ENCODE measurements around the gene TRAF2.
A peak's percentile ranks its signal among the peaks of the same experiment; 100 is the strongest.

The TRAF2 gene

DNA sequence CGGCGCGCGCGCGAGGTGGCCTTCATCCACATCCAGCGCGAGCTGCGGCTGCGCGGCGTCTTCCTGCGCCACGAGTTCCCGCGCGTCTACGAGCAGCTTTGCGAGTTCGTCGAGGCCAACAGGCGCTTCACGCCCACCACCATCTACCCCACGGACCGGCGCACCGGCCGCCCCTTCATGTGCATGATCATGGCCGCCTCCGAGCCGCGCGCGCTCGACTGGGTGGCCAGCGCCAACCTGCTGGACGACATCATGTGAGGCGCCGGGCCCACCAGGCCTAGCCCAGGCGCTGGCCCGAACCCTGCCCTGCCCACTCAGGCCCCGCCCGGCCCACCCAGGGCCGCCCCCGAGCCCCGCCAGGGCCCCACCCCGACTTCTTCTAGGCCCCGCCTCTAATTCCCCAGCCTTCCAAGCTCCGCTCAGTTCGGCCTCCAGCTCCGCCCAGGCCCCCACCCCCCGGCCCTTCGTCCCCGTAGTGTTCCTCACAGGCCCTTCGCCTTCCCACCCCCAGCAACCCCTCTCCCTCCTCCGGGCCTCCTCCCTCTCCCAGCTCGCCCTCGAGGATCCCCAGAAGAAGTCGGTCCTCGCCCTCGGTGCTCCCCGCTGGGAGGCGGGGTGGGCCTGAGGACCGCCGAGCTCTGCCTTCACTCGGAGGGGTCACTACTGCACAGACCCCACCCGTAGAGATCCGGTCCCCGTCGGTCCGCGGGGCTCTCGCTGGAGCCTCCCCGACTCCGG is 39.1 kb upstream of the TRAF2 start:
- DNase-seq: peak; percentile 66

- peak; percentile 87 for DNase-seq
Measured at GRCh38 chr9:136847826-136848392, 38.4 kb upstream of the TRAF2 start.

DNA sequence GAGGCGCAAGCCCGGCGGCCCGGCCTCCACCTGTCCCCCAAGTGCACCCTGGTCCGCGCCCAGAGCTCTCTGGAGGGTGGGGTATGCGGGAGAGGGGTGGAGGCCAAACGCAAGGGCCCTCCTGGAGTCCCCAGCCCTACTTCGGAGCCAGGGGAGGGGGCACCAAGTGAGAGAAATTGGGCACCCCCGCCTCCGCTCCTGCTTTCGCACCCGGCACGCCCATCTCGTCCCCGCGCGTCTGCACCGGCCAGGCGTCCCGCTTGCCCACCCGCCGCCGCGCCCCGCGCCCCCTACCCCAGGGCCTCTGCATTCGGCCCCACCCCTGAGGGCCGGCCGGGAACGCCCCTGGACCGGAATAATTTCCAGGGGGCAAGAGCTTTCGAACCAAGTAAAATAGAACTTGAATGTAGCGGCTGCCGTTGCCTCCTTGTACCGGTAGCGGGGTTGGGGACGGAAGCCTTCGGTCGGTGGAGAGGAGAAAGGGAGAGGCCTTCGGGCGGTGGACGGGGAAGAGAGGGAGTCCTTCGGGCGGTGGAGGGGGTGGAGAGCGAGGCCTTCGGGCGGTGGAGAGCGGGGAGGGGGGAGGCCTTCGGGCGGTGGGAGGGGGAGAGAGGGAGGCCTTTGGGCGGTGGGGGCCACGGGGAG is 37.8 kb upstream of the TRAF2 start:
- no peak for DNase-seq

GRCh38 chr9:136849038-136849959 is 37.0 kb upstream of the TRAF2 start, which contains the start of gene PHPT1:
Gene PHPT1, plus strand, starts transcription at chr9:136849409. Its CDS starts 22 bp downstream, at chr9:136849431.
- DNase-seq: peak; percentile 99

DNA sequence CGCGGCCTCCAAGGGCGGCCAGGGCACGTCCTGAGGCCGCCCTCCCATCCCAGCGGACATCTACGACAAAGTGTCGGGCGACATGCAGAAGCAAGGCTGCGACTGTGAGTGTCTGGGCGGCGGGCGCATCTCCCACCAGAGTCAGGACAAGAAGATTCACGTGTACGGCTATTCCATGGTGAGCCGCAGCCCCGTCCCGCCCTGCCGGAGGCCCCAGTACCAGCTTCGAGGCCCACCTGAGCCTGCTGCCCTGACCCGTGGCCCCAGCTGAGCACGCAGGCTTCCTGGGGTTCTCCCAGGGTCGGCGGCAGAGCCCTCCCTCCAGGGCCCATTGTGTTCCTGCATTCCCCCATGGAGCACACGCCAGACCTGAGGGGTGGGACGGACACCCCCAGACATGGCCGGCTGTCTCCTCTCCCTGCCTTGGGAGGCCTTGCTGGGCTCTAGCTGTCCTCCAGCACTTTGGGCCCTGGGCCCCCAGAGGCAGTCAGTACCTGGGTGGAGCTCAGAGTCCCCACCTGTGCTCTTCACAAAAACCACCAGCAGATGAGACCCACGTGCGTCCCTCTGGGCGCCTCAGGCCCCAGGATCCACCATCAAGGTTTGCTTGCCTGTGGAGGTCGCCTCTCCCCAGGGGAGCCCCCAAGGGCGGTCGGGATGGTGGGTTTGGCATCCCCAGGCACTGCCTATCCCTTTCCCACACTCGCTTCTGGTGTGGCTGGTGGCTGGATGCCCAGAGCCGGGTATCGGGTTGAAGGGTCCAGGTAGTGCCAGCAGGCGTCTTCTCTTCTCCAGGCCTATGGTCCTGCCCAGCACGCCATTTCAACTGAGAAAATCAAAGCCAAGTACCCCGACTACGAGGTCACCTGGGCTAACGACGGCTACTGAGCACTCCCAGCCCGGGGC is 36.1 kb upstream of the TRAF2 start:
- DNase-seq: no peak

- DNase-seq: no peak
Measured at GRCh38 chr9:136850866-136851775, 35.2 kb upstream of the TRAF2 start.

- no peak for DNase-seq
Measured at GRCh38 chr9:136851941-136852663, 34.2 kb upstream of the TRAF2 start, which contains the start of gene MAMDC4. Gene MAMDC4, plus strand, starts transcription at chr9:136852346. Its CDS starts 71 bp downstream, at chr9:136852417.

GRCh38 chr9:136852664-136853595 is 33.4 kb upstream of the TRAF2 start:
- no peak for DNase-seq

DNA sequence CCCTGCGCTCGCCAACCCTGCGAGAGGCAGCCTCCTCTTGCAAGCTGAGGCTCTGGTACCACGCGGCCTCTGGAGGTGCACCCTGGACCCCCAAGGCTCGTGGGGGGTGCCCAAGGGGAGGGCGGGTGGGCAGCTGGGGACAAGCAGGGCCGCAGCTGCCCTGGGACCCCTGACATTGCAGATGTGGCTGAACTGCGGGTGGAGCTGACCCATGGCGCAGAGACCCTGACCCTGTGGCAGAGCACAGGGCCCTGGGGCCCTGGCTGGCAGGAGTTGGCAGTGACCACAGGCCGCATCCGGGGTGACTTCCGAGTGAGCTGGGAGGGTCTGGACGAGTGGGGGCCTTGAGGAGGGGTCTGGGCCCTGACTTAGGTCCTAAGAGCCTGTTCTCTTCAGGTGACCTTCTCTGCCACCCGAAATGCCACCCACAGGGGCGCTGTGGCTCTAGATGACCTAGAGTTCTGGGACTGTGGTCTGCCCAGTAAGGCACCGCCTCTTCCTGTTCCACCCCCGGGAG is 32.7 kb upstream of the TRAF2 start:
- DNase-seq: no peak

- DNase-seq: no peak
Measured at GRCh38 chr9:136854113-136854841, 32.0 kb upstream of the TRAF2 start.

DNA sequence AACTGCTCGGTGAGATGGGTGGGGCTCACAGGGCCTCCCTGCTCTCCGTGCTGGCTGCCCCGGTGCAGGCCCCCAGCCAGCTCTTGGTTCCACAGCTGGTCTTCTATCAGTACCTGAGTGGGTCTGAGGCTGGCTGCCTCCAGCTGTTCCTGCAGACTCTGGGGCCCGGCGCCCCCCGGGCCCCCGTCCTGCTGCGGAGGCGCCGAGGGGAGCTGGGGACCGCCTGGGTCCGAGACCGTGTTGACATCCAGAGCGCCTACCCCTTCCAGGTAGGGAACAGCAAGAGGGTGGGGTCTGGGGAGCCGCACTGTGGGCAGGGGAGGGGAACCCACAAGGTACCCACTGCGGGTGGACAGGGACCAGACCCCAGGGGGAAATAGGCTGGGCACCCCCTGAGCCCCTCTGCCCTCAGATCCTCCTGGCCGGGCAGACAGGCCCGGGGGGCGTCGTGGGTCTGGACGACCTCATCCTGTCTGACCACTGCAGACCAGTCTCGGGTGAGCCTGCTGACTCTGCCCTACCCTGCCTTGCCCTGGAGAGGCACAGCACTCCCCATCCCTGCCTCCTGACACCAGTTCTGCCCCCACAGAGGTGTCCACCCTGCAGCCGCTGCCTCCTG is 31.4 kb upstream of the TRAF2 start:
- no peak for DNase-seq

DNA sequence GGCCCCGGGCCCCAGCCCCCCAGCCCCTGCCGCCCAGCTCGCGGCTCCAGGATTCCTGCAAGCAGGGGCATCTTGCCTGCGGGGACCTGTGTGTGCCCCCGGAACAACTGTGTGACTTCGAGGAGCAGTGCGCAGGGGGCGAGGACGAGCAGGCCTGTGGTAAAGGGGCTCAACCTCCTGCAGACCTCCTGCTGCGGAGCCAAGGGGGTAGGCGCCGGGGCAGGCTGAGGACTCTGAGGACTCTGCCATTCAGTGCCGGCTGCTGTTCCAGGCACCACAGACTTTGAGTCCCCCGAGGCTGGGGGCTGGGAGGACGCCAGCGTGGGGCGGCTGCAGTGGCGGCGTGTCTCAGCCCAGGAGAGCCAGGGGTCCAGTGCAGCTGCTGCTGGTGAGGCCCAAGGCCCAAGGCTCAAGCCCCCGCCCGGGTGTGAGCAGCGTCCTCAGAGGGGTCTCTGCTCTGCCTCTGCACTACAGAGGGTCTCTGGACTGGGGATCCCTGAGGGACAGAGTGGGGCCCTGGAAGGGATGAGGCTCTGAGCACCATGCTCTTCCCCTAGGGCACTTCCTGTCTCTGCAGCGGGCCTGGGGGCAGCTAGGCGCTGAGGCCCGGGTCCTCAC is 30.7 kb upstream of the TRAF2 start:
- no peak for DNase-seq

DNA sequence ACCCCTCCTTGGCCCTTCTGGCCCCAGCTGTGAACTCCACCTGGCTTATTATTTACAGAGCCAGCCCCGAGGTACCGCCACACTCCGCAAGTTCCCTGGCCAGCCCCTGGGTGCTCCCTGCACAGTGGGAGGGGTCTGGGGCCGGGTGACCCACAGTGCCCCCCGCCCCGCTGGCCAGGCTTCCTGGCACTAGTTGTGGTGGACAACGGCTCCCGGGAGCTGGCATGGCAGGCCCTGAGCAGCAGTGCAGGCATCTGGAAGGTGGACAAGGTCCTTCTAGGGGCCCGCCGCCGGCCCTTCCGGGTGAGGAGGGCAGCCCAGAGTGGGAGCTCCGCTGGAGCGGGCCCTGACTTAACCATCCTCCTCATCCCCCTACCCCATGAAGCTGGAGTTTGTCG is 30.2 kb upstream of the TRAF2 start:
- DNase-seq: no peak

DNA sequence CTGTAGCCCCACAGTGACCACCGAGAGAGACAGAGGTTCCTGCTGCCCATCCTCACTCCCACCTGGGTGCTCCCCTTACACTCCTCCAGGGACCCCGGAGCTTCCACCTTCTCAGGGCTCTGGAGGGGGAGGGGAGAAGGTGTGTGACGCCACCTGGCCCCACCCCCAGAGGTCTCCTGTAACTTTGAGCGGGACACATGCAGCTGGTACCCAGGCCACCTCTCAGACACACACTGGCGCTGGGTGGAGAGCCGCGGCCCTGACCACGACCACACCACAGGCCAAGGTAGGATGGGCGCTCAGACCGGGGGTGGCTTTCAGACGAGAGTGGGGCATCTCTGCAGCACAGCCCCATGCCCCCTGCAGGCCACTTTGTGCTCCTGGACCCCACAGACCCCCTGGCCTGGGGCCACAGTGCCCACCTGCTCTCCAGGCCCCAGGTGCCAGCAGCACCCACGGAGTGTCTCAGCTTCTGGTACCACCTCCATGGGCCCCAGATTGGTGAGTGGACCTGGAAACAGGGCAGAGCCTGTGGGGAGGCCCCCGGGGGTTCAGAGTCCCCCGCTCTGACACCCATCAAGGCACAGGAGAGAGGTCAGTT is 29.7 kb upstream of the TRAF2 start:
- no peak for DNase-seq

GRCh38 chr9:136857166-136857565 is 29.1 kb upstream of the TRAF2 start:
- no peak for DNase-seq

- no peak for DNase-seq
Measured at GRCh38 chr9:136857581-136858412, 28.5 kb upstream of the TRAF2 start.
